NCI-H1417 treated with DMSO at 0.1 percent for 48 hours (cell line): Measurements from ENCODE around the gene CITED1.
A peak's percentile ranks its signal among the peaks of the same experiment; 100 is the strongest.

Source experiments
- DNase-seq: peaks from one replicate; lab custom pipeline; 2025; lab: John Stamatoyannopoulos, UW

Gene CITED1

DNA sequence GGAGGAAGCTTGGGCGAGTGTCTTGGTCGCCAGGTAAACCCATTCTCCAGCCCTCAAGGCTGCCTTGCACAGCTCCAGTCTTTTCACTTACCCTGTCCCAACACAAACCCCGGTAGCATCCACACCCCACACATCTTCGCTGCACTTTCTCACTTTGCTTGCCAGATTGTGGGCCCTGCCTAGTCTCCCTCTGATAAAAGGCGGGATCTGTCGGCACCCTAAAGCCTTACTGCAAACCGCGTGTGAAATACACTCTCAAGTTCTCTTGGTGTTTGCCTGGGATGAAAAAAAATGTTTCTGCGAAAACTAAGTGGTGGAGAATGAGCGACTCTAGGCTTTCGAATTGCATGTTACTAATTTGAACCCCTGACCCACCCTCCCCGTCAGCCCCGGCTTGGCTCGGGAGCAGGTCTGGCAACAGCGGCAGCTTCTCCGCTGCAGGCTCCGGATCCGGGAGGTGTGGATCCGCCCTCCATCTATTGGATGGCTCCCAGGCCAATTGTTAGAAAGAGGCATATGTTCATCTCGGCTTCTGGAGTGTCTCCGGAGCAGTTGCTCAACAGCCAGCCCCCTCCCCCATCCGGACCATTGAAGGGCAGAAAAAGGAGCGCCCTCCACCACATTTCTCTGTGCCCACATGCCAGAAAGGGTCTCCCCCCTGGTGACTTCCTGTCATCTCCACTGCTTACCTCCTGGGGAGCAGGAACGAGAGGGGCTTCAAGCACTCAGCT, 3.0 kb upstream of the CITED1 start:
- no peak for DNase-seq

DNA sequence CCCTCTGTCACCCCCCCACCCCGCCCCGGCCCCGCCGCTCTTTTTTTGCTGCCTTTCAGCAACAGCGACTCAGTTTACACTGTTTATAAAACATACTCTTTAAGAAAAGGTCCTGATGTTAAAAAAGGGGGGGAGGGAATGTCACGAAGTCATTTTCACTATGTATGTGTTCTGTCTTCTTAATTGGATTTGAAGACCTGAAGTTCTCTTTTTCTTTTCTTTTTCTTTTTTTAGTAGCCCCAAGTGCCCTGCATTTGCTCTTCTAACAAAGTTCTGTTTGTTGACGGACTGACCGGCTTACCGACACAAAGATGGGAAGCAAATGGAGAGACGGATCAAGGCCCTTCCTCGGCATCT, 2.5 kb upstream of the CITED1 start:
- DNase-seq = no peak

GRCh38 chrX:72307646-72308051, 1.9 kb upstream of the CITED1 start:
- DNase-seq = no peak

DNA sequence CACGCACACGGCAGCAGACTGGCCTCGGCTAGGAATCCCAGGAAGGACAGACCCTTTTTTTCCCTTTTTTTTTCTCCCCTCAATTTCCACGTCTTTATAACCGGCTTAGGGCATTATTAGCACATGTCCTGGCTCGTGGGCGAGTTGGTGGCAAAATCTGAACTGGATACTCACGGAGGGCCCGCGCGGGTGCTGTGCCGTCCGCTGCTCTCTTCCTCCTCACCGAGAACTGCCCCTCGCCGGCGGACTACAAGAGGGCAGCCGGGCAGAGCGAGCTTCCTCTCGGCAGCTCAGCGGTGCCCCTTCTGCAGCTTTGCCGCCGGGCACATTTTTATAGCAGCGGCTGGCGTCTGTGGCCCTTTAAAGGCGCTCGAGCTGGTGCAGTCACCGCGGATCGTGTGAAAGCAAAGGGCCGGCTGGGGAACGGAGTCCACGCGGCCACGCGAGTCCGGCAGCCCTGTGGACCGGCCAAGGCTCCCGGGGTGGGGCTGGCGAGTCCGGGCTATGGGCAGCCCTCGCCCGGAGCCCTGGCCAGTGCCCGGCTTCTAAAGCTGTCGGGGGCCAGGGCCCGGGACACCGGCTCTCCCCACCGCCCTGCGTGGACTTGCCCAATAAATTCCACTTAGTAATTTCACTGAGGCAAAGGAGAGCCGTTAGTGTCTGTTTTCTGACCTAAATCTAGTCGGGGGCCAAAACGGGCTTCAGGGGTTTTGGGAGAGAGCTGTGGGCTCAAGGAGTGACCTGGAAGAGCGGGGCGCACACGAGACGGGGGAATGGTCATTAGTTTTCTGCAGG, 1.3 kb upstream of the CITED1 start:
- DNase-seq = peak; percentile 36

DNA sequence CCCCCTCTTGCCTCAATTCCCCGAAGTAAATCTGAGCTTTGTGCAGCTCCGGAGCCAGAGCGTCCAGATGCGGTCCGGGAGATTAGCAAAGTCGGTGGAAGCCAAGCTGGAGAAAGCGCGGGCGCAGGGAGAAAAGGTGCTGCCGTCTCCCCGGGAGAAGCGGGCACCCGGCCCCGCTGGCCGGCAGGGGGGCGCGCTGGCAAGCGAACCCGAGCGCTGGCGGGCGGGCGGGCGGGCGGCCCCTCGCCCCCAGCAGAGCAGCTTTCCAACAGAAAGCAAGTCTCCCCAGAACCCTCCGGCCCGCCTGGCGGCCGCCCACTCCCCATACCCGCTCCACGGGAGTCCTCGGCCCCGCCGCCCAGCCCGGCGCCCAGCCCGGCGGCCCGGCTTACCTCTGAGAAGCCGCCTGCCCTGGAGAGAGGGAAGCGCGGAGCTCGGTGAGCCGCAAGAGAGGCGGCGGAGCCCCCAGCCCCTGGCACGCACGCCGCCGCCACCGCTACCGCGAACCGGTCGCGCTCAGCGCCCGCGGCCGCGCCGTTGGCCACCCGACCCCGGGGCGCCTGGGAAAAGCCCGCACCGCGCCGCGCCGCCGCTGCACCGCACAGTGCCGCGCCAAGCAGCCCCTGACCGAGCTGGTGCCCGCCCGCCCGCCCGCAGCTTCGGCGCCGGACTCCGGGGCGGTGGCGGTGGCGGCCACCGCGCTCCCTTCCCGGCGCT, 529 bp upstream of the CITED1 start:
- no peak for DNase-seq

- DNase-seq = no peak
Observed at GRCh38 chrX:72304877-72305276, 837 bp downstream of the CITED1 start.

DNA sequence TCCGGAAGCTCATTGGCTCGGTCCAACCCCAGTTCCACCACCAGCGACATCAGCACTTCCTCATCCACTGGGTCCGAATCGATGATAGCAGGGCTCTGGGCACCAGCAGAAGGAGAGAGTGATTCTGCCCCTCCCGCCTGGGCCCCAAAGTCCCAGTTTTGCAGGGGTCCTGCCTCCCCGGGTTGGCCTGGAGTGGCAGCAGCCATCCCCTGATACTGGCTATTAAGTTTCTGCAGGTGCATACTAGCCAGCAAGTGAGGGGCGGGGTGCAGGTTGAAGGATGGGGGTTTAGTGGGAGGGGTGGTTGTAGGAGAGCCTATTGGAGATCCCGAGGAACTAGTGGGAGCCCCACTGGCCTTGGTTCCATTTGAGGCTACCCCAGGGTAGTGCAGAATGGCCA, 3.9 kb downstream of the CITED1 start:
- no peak for DNase-seq

- DNase-seq = no peak
Observed at GRCh38 chrX:72299891-72300630, 5.7 kb downstream of the CITED1 start.

DNA sequence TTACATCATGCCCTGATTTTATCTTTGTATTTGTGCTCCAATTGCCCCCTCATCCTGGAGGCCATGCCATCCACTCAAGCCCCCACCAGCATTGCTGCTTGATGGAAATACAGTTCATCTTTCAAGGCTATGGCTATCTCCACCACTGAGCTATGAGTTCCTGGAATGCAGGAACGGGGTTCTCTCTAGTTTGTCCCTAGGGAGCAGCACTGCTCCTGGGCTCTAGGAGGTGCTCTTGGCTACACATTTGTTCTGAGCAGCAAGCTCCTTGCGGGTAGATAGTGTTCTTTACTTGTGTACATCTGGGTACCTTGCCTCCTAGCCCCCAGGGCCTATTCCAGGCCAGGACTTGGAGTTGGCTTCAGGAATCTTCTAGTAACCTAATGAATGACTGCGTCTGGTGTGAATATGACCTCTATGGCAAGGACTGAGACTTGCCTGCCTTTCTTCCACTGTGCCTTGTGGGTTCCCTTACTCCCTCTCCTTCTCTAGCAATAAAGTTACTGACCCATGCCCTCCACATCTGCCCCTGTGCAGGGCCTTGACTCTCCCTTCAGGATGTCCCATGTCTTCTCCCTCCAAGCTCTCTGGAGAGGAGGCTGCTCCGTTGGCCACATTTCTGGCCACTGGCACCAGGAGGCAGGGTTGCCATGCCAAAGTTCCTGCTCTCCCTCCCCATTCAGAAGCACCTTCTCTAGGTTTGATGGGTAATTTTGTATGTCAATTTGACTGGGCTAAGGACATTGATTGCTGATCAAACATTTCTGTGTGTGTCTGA, 7.6 kb downstream of the CITED1 start:
- DNase-seq = no peak

- DNase-seq = no peak
Observed at GRCh38 chrX:72296991-72297390, 8.7 kb downstream of the CITED1 start.

GRCh38 chrX:72295745-72296144, 10.0 kb downstream of the CITED1 start:
- no peak for DNase-seq

DNA sequence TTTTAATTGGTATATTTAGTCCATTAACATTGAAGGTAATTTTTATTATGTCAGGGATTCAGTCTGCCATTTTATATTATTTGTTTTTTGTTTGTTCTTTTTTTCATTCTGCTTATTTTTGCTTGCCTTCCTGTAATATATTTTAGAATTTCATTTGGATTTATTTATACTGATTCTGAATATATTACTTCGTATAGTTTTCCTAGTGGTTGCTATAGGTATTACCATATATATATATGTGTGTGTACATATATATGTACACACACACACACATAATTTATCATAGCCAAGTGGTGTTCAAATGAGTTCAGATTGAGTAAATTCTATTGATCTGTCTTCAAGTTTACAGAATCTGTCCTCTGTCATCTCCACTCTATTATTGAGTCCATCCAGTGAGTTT, 11.2 kb downstream of the CITED1 start:
- no peak for DNase-seq

- no peak for DNase-seq
Observed at GRCh38 chrX:72282302-72282701, 23.4 kb downstream of the CITED1 start.

GRCh38 chrX:72280321-72280845, 25.3 kb downstream of the CITED1 start:
- DNase-seq = no peak

DNA sequence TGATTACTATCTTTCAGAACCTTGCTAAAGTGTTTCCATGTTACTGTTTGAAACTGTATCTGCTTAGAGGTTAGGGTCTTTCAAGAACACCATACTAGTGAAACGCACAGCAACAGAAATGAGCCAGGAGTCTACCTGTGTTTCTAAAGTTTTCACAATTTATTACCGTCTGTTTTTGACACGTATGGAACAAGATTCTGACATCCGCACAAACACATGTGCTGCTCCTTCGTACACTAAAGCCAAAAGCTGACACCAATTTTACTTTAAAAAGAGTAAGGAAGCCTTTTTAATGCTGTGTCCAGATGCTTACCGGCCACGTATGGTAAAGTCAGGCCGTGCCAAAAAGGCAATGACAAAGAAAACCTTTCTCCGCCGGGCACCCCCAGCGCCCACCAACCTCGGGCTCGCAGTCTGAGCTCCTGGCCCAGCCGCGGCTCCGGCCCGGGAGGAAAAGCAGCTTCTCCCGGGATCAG, 29.2 kb downstream of the CITED1 start:
- no peak for DNase-seq

- DNase-seq = no peak
Observed at GRCh38 chrX:72274526-72274925, 31.2 kb downstream of the CITED1 start.

DNA sequence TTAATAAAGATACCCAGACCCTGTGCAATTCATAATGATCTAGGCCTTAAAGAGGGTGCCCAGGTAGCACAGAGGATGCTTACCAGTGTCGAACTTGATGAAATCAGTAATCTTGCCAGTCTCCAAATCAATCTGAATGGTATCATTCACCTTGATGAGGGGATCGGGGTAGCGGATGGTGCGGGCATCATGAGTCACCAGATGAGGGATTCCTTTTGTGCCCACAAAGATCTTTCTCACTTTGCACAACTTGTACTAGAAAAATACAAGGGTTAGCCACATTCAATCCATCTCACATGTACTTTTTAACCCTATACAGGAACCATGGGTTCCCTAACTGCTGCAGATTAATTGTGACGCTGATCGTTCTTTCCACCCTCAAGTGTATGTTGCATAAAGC, 32.0 kb downstream of the CITED1 start:
- no peak for DNase-seq

DNA sequence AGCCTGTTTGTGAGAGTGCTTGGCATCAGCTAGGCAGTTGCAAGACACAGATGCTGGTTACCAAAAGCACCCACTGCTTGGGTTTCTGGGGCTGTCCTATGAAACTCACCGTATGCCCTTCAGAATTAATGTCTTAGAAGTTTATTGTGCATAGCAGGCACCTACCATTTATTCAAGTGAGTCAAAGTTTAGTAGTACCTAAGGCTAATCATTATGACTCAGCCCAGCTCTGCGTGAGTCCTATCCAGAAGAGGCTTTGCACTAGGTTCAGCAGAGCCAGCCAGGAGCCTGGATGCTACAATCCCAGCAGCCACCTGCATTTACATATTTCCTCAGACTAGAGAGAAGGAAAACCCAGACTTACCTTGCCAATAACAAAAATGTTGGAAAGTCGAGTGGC, 32.8 kb downstream of the CITED1 start:
- DNase-seq = no peak

- DNase-seq = no peak
Observed at GRCh38 chrX:72271812-72272211, 33.9 kb downstream of the CITED1 start.

DNA sequence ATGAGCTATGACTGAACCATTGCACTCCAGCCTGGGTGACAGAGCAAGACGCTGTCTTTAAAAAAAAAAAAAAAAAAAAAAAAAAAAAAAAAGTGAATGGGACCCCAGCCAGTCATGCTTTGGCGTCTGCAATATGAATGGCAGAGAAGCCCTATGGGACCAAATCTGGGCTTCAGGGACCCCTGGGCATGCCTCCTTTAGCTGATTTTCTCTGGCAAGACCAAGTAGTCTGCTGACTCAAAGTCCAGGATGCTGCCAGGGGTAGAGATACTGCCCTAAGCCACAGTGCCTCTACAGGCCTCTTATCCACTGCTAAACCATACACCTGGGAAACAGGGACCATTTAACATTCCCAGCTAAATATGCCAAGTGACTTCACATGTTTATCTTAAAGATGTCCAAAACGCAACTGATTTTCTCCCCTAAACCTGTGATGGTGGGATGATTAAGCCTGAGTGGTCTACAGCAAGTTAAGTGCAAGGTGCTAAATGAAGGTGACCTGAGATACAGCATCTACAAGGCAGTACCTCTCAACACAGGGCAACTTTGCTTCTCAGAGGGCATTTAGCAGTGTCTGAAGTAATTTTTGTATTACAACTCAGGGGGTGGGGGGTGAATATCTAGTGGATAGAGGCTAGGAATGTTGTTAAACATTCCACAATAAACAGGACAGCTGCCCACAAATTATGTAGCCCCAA, 34.5 kb downstream of the CITED1 start:
- DNase-seq = no peak
